A549 (cell line): Measurements from ENCODE around the gene TSPAN14. TPM values are rescaled to one million over a fixed set of nuclear protein-coding genes. Genes with fewer than 3 reads are reported as not detected.

Experiments
- ATAC-seq, 2 experiments: fragments of 200-7000 bp in 1 of 2; fragments of >200 bp in 1 of 2; cut with Nextera tagmentation in 1 of 2; cut with Tn5 transposase in 1 of 2; 3 replicates each; pipeline versions ENCODE4 v1.8.0 to v1.9.1; 2018 to 2020; ENCODE audit warnings: mild to moderate bottlenecking in 1 of 2, moderate library complexity in 1 of 2
- CTCF ChIA-PET: fragments of 300-600 bp; sonication (Branson Sonifier 250); formaldehyde crosslinking; extraction: SDS; loops from one replicate; lab custom pipeline; 2021; ENCODE audit warnings: antibody characterized with exemption, inconsistent platforms; lab: Yijun Ruan, JAX
- POLR2A ChIA-PET: fragments of 350-600 bp; formaldehyde crosslinking; extraction: SDS; loops from one replicate; lab custom pipeline; 2021; ENCODE audit warnings: antibody characterized with exemption, inconsistent platforms; lab: Yijun Ruan, JAX
- DNase-seq, 2 experiments: peaks; one replicate each; pipeline versions ENCODE4 v3.0.0 to v3.0.0-alpha.2; 2011 to 2016; ENCODE audit warnings: low read depth in 1 of 2, low spot score in 1 of 2
- FAIRE-seq: peaks from 2 replicates; lab custom pipeline; 2011; peaks lifted over from hg19 to GRCh38; lab: Jason Lieb, UNC
- H3K27ac ChIP-seq, 2 experiments: fragments of >200 bp; sonication (Bioruptor Twin); formaldehyde crosslinking; 3 replicates each; pipeline ENCODE4 v1.5.1; 2016 to 2017
- H3K4me1 ChIP-seq: fragments of >200 bp; sonication (Bioruptor Twin); formaldehyde crosslinking; 3 replicates; pipeline ENCODE4 v1.6.1; 2016
- H3K4me2 ChIP-seq: fragments of >200 bp; sonication (Bioruptor Twin); formaldehyde crosslinking; 3 replicates; pipeline ENCODE4 v1.6.1; 2016
- H3K4me3 ChIP-seq: fragments of >200 bp; sonication (Bioruptor Twin); formaldehyde crosslinking; 3 replicates; pipeline ENCODE4 v1.5.1; 2016
- H3K9me3 ChIP-seq: fragments of >200 bp; sonication (Bioruptor Twin); formaldehyde crosslinking; 3 replicates; pipeline ENCODE4 v1.6.1; 2016
- EHMT2 ChIP-seq: fragments of 200-600 bp; sonication (generic); IDR thresholded peaks from 2 replicates; pipeline ENCODE4 v1.6.1; 2016; ENCODE audit warnings: antibody characterized with exemption, low read depth, mild to moderate bottlenecking, moderate library complexity
- ESRRA ChIP-seq: fragments of 150-350 bp; IDR thresholded peaks from 2 replicates; pipeline ENCODE4 v1.6.1; 2014; ENCODE audit warnings: mild to moderate bottlenecking, low read length, borderline replicate concordance
- FOSL2 ChIP-seq, 2 experiments: fragments of 450-650 bp in 1 of 2; fragments of >200 bp in 1 of 2; sonication (Bioruptor Twin) in 1 of 2; formaldehyde crosslinking; IDR thresholded peaks; 2 replicates each; pipeline versions ENCODE4 v1.5.0 to v1.6.1; 2016 to 2020; ENCODE audit warnings: mild to moderate bottlenecking in 1 of 2, moderate library complexity in 1 of 2
- HOXA7 ChIP-seq: fragments of 250-450 bp; sonication (Bioruptor Pico); IDR thresholded peaks from 2 replicates; pipeline ENCODE4 v1.5.0; 2020; ENCODE audit warnings: mild to moderate bottlenecking, moderate library complexity
- JUN ChIP-seq, 2 experiments: fragments of >200 bp; sonication (Bioruptor Twin); formaldehyde crosslinking; IDR thresholded peaks; 2 replicates in 1 of 2; 3 replicates in 1 of 2; pipeline ENCODE4 v1.6.1; 2016 to 2017
- MAFK ChIP-seq: fragments of 450-650 bp; IDR thresholded peaks from 2 replicates; pipeline ENCODE4 v1.6.1; 2014; ENCODE audit not compliant: partially characterized antibody
- NPAS2 ChIP-seq: fragments of 250-450 bp; sonication (Bioruptor Pico); IDR thresholded peaks from 2 replicates; pipeline ENCODE4 v1.8.0; 2022; ENCODE audit warnings: mild to moderate bottlenecking, moderate library complexity, borderline replicate concordance
- NR3C1 ChIP-seq: fragments of >200 bp; sonication (Bioruptor Twin); formaldehyde crosslinking; IDR thresholded peaks from 3 replicates; pipeline ENCODE4 v1.6.1; 2017
- PHF8 ChIP-seq: fragments of 200-600 bp; sonication (generic); IDR thresholded peaks from 2 replicates; pipeline ENCODE4 v1.6.1; 2016; ENCODE audit warnings: low read depth, mild to moderate bottlenecking, antibody characterized with exemption, moderate library complexity, borderline replicate concordance
- RAD21 ChIP-seq, 2 experiments: fragments of >200 bp in 1 of 2; sonication (Bioruptor Twin) in 1 of 2; formaldehyde crosslinking in 1 of 2; IDR thresholded peaks in 1 of 2; conservative IDR thresholded peaks in 1 of 2; 2 replicates in 1 of 2; 3 replicates in 1 of 2; pipeline ENCODE4 v1.6.1; 2012 to 2018; ENCODE audit warnings: inconsistent platforms in 1 of 2
- RFX5 ChIP-seq: fragments of 450-650 bp; IDR thresholded peaks from 2 replicates; pipeline ENCODE4 v1.7.1; 2014; ENCODE audit warnings: antibody characterized with exemption, mild to moderate bottlenecking, moderate library complexity
- TP53 ChIP-seq: fragments of 250-450 bp; sonication (Bioruptor Pico); IDR thresholded peaks from 2 replicates; pipeline ENCODE4 v1.5.0; 2021; ENCODE audit warnings: mild to moderate bottlenecking, moderate library complexity
- ZNF302 ChIP-seq: fragments of 250-450 bp; sonication (Bioruptor Pico); IDR thresholded peaks from 2 replicates; pipeline ENCODE4 v1.9.0; 2021; ENCODE audit warnings: inconsistent platforms, mild to moderate bottlenecking, moderate library complexity
- WGBS: methylation state at CpG from one replicate; pipeline ENCODE4 v1.1.6; 2017; ENCODE audit errors: missing lambda C conversion rate; 5-methylcytosine and 5-hydroxymethylcytosine counted together
- polyA plus RNA-seq, 4 experiments: library from polyadenylated mRNA; depleted of rRNA in 3 of 4; stranded (reverse); fragments of >200 nt; fragmentation: RNase III in 1 of 4; extraction: RNeasy Plus Mini Kit Qiagen cat#74134 plus additional on column Dnase treatment in 1 of 4; gene quantifications; 2 replicates in 3 of 4; 3 replicates in 1 of 4; pipeline ENCODE4 v1.2.3, GENCODE V29; 2011 to 2017
- TF ChIP-seq, protein P1 (sequence below): fragments of 250-450 bp; sonication (Bioruptor Pico); IDR thresholded peaks from 2 replicates; pipeline ENCODE4 v1.5.0; 2020; ENCODE audit warnings: low read depth, mild to moderate bottlenecking, moderate library complexity
- TF ChIP-seq, protein P2 (sequence below): IDR thresholded peaks from 2 replicates; pipeline ENCODE4 v1.6.1; 2012
- TF ChIP-seq, protein P3 (sequence below): fragments of >200 bp; sonication (Bioruptor Twin); formaldehyde crosslinking; IDR thresholded peaks from 3 replicates; pipeline ENCODE4 v1.6.1; 2016

Gene TSPAN14
- polyA plus RNA-seq, 2 of the 4 experiments (the other 2 are of a cell fraction) = 87.0 to 124 TPM

DNA sequence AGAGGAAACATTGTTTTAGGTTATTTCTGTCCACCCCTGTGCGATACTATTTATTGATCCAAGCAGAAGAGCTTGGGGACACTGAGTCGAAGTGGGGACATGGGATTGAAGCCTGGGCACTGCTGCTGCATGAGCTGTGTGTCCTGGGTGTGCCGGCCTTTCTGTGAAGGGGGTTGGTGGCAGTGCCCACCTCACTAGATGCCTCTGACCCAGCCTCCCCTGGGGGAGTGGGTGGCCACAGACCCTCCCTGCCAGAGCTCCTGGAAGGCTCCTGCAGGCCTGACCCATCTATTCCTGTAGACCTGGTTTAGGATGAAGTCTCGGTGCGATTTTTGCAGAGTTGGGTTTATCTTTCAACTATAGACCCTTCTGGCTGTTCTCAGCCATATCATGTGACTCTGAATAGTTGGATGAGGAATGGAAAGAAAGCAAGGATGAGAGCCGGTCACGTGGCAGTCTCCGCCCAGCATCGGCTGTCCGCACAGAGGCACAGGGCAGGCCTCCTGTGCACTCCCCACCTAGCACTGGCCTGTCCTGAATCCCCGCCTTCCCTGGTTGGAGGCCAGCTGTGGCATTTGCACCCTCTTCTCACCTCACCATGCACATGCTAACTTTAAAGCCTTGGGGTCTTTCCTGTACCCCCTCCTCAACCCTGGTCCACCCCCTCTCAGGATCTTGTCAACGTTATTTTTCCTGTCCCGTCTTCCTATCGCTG lies 66.0 kb downstream of the TSPAN14 start:
- ChIA-PET POLR2A (interaction anchor here (0.5 kb wide), 1 partner anchor 16 kb away, joined by 3 read pairs; no protein-coding TSS in a partner anchor), CTCF (interaction anchor here (1.3 to 1.8 kb wide), 3 partner anchors 14 to 76 kb away, joined by 5 to 14 read pairs (median 9); no protein-coding TSS in a partner anchor)
- Histone ChIP-seq H3K4me2 (no peak overlapping the region), H3K9me3 (no peaks in the 10 kb centered on the region), H3K4me3 (no peak overlapping the region), H3K27ac (peak overlapping the region in 1 of 2 experiments; percentile 62; a peak in 2 of 6 replicates), H3K4me1 (peaks cover 48% of the 10 kb centered on the region)
- FAIRE-seq = no peak
- 89% methylated on average over 14 of the region's 14 CpGs for WGBS
- ATAC-seq = no peak
- no peak for DNase-seq
- TF ChIP-seq RAD21 (conservative IDR thresholded peaks at IDR 0.05 in 1 of 2, IDR thresholded peaks at IDR 0.05 in 1 of 2) = no peak
- peak in 1 of 2 experiments; percentile 12; a peak in 1 of 5 replicates for TF ChIP-seq JUN (IDR thresholded peaks at IDR 0.05)

DNA sequence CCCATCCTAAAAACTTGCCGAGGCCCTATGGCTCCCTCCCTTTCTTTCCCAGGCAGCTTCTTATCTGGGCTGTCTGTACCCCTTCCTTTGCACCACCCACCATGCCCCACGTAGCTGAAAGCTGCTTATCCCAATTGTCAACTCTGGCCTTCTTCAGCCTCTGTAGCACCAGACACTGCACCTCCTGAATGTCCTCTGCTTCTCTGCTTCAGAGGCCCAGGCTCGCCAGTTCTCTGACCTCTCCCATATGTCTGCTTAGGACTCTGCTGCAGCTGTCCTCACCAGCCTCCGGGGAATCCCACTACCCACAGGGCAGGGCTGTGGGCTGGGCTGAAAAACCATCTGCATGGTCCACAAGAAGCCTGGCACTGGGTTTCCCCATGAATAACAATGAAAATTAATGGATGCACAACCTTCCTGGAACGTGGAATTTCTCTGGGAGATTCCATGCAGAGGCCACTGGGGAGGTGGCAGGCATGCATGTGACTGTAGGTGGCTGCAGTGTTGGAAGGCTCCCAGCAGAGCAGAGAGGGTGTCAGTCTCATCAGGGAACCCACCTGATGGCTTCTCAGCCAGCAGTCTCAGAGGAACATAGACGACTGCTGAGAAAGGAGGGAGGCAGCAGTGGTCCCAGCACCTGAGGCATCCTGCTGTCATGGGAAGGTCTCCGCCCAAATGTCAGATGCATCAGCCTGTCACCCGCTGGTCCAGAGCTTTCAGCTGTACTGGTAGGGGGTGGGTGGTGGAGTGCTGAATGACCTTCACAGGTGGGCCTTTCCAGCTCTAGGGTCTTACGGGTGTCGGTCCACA lies 66.8 kb downstream of the TSPAN14 start:
- H3K4me1 ChIP-seq = peaks cover 56% of the 10 kb centered on the region
- H3K4me3 ChIP-seq = no peak overlapping the region
- no peak for DNase-seq
- POLR2A ChIA-PET = interaction anchor here (0.5 kb wide), 1 partner anchor 15 kb away, joined by 3 read pairs; no protein-coding TSS in a partner anchor
- no peak for FAIRE-seq
- CTCF ChIA-PET = interaction anchor here (1.1 to 1.8 kb wide), 5 partner anchors 15 to 143 kb away, joined by 3 to 14 read pairs (median 5); no protein-coding TSS in a partner anchor
- H3K4me2 ChIP-seq = no peak overlapping the region
- no peak for ATAC-seq
- TF ChIP-seq, protein P1, sequence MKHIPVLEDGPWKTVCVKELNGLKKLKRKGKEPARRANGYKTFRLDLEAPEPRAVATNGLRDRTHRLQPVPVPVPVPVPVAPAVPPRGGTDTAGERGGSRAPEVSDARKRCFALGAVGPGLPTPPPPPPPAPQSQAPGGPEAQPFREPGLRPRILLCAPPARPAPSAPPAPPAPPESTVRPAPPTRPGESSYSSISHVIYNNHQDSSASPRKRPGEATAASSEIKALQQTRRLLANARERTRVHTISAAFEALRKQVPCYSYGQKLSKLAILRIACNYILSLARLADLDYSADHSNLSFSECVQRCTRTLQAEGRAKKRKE (CRISPR knock-in tag) = no peak
- TF ChIP-seq FOSL2 (IDR thresholded peaks at IDR 0.05) = no peak
- TF ChIP-seq FOSL2 (CRISPR knock-in tag; IDR thresholded peaks at IDR 0.05) = no peak
- TF ChIP-seq NPAS2 (CRISPR knock-in tag) = no peak
- TF ChIP-seq NR3C1 = no peak
- TF ChIP-seq, protein P2, sequence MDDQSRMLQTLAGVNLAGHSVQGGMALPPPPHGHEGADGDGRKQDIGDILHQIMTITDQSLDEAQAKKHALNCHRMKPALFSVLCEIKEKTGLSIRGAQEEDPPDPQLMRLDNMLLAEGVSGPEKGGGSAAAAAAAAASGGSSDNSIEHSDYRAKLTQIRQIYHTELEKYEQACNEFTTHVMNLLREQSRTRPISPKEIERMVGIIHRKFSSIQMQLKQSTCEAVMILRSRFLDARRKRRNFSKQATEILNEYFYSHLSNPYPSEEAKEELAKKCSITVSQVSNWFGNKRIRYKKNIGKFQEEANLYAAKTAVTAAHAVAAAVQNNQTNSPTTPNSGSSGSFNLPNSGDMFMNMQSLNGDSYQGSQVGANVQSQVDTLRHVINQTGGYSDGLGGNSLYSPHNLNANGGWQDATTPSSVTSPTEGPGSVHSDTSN = no peak
- TF ChIP-seq EHMT2 = no peak
- TF ChIP-seq, protein P3, sequence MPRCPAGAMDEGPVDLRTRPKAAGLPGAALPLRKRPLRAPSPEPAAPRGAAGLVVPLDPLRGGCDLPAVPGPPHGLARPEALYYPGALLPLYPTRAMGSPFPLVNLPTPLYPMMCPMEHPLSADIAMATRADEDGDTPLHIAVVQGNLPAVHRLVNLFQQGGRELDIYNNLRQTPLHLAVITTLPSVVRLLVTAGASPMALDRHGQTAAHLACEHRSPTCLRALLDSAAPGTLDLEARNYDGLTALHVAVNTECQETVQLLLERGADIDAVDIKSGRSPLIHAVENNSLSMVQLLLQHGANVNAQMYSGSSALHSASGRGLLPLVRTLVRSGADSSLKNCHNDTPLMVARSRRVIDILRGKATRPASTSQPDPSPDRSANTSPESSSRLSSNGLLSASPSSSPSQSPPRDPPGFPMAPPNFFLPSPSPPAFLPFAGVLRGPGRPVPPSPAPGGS = no peak
- TF ChIP-seq ESRRA = no peak
- no peak for TF ChIP-seq TP53 (CRISPR knock-in tag)
- TF ChIP-seq PHF8 = no peak
- TF ChIP-seq MAFK = no peak
- TF ChIP-seq RFX5 = no peak
- TF ChIP-seq ZNF302 = no peak
- TF ChIP-seq HOXA7 (CRISPR knock-in tag) = no peak
- no peaks in the 10 kb centered on the region for H3K9me3 ChIP-seq
- peak overlapping the region; percentile 27 to 62; a peak in 3 of 6 replicates for H3K27ac ChIP-seq
- 84% methylated on average over 7 of the region's 10 CpGs for WGBS
